Parathyroid adenoma (tissue), 2 donors: ENCODE data around the gene PRKAR1A.
A peak's percentile ranks its signal among the peaks of the same experiment; 100 is the strongest.
"Not testable (repeated sequence)": the region's sequence is repeated elsewhere in the genome, so short reads cannot be mapped to it uniquely, and the experiment has no call there.

Experiments
- H2AFZ ChIP-seq: fragments of 300-600 bp; sonication (generic); one replicate; pipeline ENCODE4 v1.7.0; 2017; ENCODE audit warnings: antibody characterized with exemption, mild to moderate bottlenecking
- H3K27ac ChIP-seq: fragments of 300-600 bp; sonication (generic); one replicate; pipeline ENCODE4 v1.7.0; 2017
- H3K27me3 ChIP-seq: fragments of 300-600 bp; sonication (generic); one replicate; pipeline ENCODE4 v1.7.0; 2017; ENCODE audit warnings: low read length; ENCODE audit not compliant: control insufficient read depth, insufficient read depth
- H3K36me3 ChIP-seq: fragments of 300-600 bp; sonication (generic); one replicate; pipeline ENCODE4 v1.7.0; 2017; ENCODE audit warnings: low read length; ENCODE audit not compliant: control insufficient read depth, insufficient read depth
- H3K4me1 ChIP-seq: fragments of 300-600 bp; sonication (generic); one replicate; pipeline ENCODE4 v1.7.0; 2017; ENCODE audit warnings: control low read depth
- H3K4me2 ChIP-seq: fragments of 300-600 bp; sonication (generic); one replicate; pipeline ENCODE4 v1.7.0; 2017; ENCODE audit warnings: low read length
- H3K4me3 ChIP-seq: fragments of 300-600 bp; sonication (generic); one replicate; pipeline ENCODE4 v1.7.0; 2017; ENCODE audit warnings: low read depth, low read length
- H3K79me2 ChIP-seq: fragments of 300-600 bp; sonication (generic); one replicate; pipeline ENCODE4 v1.7.0; 2017; ENCODE audit warnings: control low read depth
- H3K9ac ChIP-seq: fragments of 300-600 bp; sonication (generic); one replicate; pipeline ENCODE4 v1.7.0; 2017; ENCODE audit warnings: mild to moderate bottlenecking
- H3K9me3 ChIP-seq: fragments of 300-600 bp; sonication (generic); one replicate; pipeline ENCODE4 v1.7.0; 2017; ENCODE audit warnings: low read length; ENCODE audit not compliant: control insufficient read depth
- TF ChIP-seq, protein P1 (sequence below): fragments of 300-600 bp; sonication (generic); IDR thresholded peaks from one replicate; pipeline ENCODE4 v1.7.0; 2017; ENCODE audit warnings: antibody characterized with exemption, mild to moderate bottlenecking
- donor health status: primary hyperparathyroidism.

PRKAR1A gene

GRCh38 chr17:68491381-68492231 lies 20.6 kb upstream of the PRKAR1A start:
- TF ChIP-seq, protein P1, sequence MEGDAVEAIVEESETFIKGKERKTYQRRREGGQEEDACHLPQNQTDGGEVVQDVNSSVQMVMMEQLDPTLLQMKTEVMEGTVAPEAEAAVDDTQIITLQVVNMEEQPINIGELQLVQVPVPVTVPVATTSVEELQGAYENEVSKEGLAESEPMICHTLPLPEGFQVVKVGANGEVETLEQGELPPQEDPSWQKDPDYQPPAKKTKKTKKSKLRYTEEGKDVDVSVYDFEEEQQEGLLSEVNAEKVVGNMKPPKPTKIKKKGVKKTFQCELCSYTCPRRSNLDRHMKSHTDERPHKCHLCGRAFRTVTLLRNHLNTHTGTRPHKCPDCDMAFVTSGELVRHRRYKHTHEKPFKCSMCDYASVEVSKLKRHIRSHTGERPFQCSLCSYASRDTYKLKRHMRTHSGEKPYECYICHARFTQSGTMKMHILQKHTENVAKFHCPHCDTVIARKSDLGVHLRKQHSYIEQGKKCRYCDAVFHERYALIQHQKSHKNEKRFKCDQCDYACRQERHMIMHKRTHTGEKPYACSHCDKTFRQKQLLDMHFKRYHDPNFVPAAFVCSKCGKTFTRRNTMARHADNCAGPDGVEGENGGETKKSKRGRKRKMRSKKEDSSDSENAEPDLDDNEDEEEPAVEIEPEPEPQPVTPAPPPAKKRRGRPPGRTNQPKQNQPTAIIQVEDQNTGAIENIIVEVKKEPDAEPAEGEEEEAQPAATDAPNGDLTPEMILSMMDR, result no peak
- Histone ChIP-seq H3K4me3 (no peak overlapping the region), H2AFZ (peak overlapping the region; percentile 64), H3K79me2 (no peaks in the 10 kb centered on the region), H3K4me1 (peaks cover 37% of the 10 kb centered on the region), H3K9ac (no peak overlapping the region), H3K27me3 (no peaks in the 10 kb centered on the region), H3K9me3 (no peaks in the 10 kb centered on the region), H3K4me2 (peak overlapping the region; percentile 59), H3K27ac (peak overlapping the region; percentile 79), H3K36me3 (no peaks in the 10 kb centered on the region)

GRCh38 chr17:68492394-68493054 lies 19.7 kb upstream of the PRKAR1A start:
- not testable (repeated sequence) for H3K4me3 ChIP-seq

DNA sequence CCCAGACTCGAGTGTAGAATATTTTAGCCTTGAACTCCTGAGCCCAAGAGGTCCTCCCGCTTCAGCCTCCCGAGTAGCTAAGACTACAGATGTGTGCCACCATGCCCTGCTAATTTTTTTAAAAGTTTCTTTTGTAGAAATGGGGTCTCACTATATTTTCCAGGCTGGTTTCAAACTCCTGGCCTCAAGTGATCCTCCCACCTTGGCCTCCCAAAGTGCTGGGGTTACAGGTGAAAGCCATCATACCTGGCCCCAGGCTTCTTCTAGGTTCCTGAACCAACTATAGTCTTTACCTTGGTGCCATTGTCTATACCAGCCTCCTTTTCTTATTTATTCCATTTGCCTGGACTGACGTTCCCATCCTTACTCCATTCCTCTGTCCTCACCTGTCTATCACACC lies 17.1 kb upstream of the PRKAR1A start:
- H2AFZ ChIP-seq, result no peak overlapping the region
- no peaks in the 10 kb centered on the region for H3K27me3 ChIP-seq
- H3K4me2 ChIP-seq, result no peak overlapping the region
- no peaks in the 10 kb centered on the region for H3K79me2 ChIP-seq
- no peak overlapping the region for H3K4me3 ChIP-seq
- H3K9ac ChIP-seq, result no peak overlapping the region
- peaks cover 66% of the 10 kb centered on the region for H3K4me1 ChIP-seq
- TF ChIP-seq, protein P1, result no peak
- H3K27ac ChIP-seq, result peak overlapping the region; percentile 21
- no peaks in the 10 kb centered on the region for H3K9me3 ChIP-seq
- no peaks in the 10 kb centered on the region for H3K36me3 ChIP-seq

More at GRCh38 chr17:68492394-68493054, 19.7 kb upstream of the PRKAR1A start:
- peak overlapping the region; percentile 79 for H3K27ac ChIP-seq
- not testable (repeated sequence) for H3K9ac ChIP-seq, H3K27me3 ChIP-seq, H3K9me3 ChIP-seq, H3K36me3 ChIP-seq, H3K79me2 ChIP-seq
- H3K4me2 ChIP-seq, result peak overlapping the region; percentile 59
- H2AFZ ChIP-seq, result peak overlapping the region; percentile 63
- H3K4me1 ChIP-seq, result peaks cover 43% of the 10 kb centered on the region

DNA sequence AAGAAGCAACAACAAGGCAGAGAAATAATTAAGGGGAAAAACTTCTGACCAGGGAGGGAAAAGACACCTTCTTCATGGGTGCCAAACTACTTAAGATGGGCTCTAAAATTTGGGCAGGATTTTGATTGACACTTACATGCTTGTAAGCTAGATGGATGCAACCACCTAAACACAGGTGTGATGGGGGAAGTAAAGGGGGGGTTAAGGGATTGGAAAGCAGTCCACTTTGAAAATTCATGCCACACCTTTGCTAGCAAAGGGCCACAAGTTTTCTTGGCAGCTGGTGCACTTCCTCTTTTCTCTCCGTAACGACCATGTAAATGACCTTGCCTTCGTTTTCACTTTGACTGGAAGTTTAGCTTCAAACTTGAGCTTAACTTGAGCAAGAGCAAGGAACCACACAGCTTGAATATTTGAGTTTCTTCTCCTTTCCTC lies 14.3 kb upstream of the PRKAR1A start:
- no peaks in the 10 kb centered on the region for H3K9me3 ChIP-seq
- TF ChIP-seq, protein P1, result no peak
- no peaks in the 10 kb centered on the region for H3K79me2 ChIP-seq
- peaks cover 52% of the 10 kb centered on the region for H3K4me1 ChIP-seq
- no peak overlapping the region for H3K9ac ChIP-seq
- peak overlapping the region; percentile 96 for H3K27ac ChIP-seq
- no peaks in the 10 kb centered on the region for H3K36me3 ChIP-seq
- peak overlapping the region; percentile 60 for H3K4me2 ChIP-seq
- H3K27me3 ChIP-seq, result no peaks in the 10 kb centered on the region
- peak overlapping the region; percentile 69 for H2AFZ ChIP-seq
- H3K4me3 ChIP-seq, result peak overlapping the region; percentile 26
